IMR-90 (cell line): Measurements from ENCODE around the gene OSTF1. TPM values are rescaled to one million over a fixed set of nuclear protein-coding genes. Genes with fewer than 3 reads are reported as not detected.

ENCODE experiments used
- ATAC-seq: fragments of 200-7000 bp; cut with Tn5 transposase; 2 replicates; pipeline ENCODE4 v1.9.1; 2020; ENCODE audit warnings: low read depth, mild to moderate bottlenecking, moderate library complexity
- BruUV-seq: library from RNA; stranded (reverse); fragments of 400-500 nt; replicated peaks from 2 replicates; lab custom pipeline; 2021; lab: Mats Ljungman, UMichigan
- CTCF ChIA-PET: fragments of 300-600 bp; formaldehyde crosslinking; extraction: SDS; loops from one replicate; lab custom pipeline; 2021; ENCODE audit warnings: antibody characterized with exemption; lab: Yijun Ruan, JAX
- POLR2A ChIA-PET: fragments of 300-600 bp; sonication (Branson Sonifier 250); formaldehyde crosslinking; loops from one replicate; lab custom pipeline; 2022; ENCODE audit warnings: antibody characterized with exemption; ENCODE audit not compliant: unreplicated experiment; lab: Charles Lee
- DNase-seq: peaks from one replicate; pipeline ENCODE4 v3.0.0; 2013
- H2AFZ ChIP-seq: replicated peaks from 2 replicates; pipeline ENCODE3; 2013; ENCODE audit warnings: low read length, mild to moderate bottlenecking; ENCODE audit not compliant: poor library complexity
- H2AK5ac ChIP-seq: 2 replicates; pipeline ENCODE4 v1.6.1; 2013; ENCODE audit warnings: low read depth, low read length, inconsistent platforms
- H2AK9ac ChIP-seq: replicated peaks from 2 replicates; pipeline ENCODE3; 2013; ENCODE audit warnings: mild to moderate bottlenecking, low read depth, low read length, moderate library complexity; ENCODE audit not compliant: poor library complexity
- H2BK120ac ChIP-seq: 2 replicates; pipeline ENCODE4 v1.6.1; 2013; ENCODE audit warnings: low read depth, low read length, inconsistent platforms
- H2BK15ac ChIP-seq: 3 replicates; pipeline ENCODE4 v1.6.1; 2013; ENCODE audit warnings: low read depth, low read length, inconsistent platforms
- H2BK20ac ChIP-seq: 2 replicates; pipeline ENCODE4 v1.6.1; 2013; ENCODE audit warnings: low read depth, mild to moderate bottlenecking, inconsistent platforms, low read length, moderate library complexity
- H2BK5ac ChIP-seq: 2 replicates; pipeline ENCODE4 v1.6.1; 2013; ENCODE audit warnings: mild to moderate bottlenecking, low read depth, low read length, inconsistent platforms; ENCODE audit not compliant: poor library complexity, severe bottlenecking
- H3K14ac ChIP-seq: replicated peaks from 2 replicates; pipeline ENCODE4 v1.6.1; 2013; ENCODE audit warnings: low read depth, low read length, inconsistent platforms
- H3K18ac ChIP-seq: 2 replicates; pipeline ENCODE4 v1.6.1; 2013; ENCODE audit warnings: low read depth, low read length, control low read depth
- H3K23ac ChIP-seq: 2 replicates; pipeline ENCODE4 v1.6.1; 2013; ENCODE audit warnings: low read depth, low read length, inconsistent platforms
- H3K27ac ChIP-seq: 2 replicates; pipeline ENCODE4 v1.5.1; 2013; ENCODE audit warnings: mild to moderate bottlenecking, control low read depth, low read length; ENCODE audit not compliant: insufficient read depth
- H3K27me3 ChIP-seq: 2 replicates; pipeline ENCODE4 v1.6.1; 2013; ENCODE audit warnings: low read length; ENCODE audit not compliant: control insufficient read depth, insufficient read depth
- H3K36me3 ChIP-seq: 2 replicates; pipeline ENCODE4 v1.6.1; 2013; ENCODE audit warnings: low read length, mixed read lengths; ENCODE audit not compliant: control insufficient read depth, insufficient read depth
- H3K4ac ChIP-seq: 2 replicates; pipeline ENCODE4 v1.6.1; 2013; ENCODE audit warnings: low read depth, low read length, inconsistent platforms
- H3K4me1 ChIP-seq: 2 replicates; pipeline ENCODE4 v1.6.1; 2013; ENCODE audit warnings: low read length, mixed read lengths; ENCODE audit not compliant: control insufficient read depth, insufficient read depth
- H3K4me2 ChIP-seq: 2 replicates; pipeline ENCODE4 v1.6.1; 2013; ENCODE audit warnings: low read depth, mild to moderate bottlenecking, control low read depth, low read length, moderate library complexity
- H3K4me3 ChIP-seq: 2 replicates; pipeline ENCODE4 v1.5.1; 2013; ENCODE audit warnings: low read depth, mild to moderate bottlenecking, control low read depth, low read length, moderate library complexity; ENCODE audit not compliant: insufficient read depth
- H3K56ac ChIP-seq: 2 replicates; pipeline ENCODE4 v1.6.1; 2013; ENCODE audit warnings: low read length, inconsistent platforms; ENCODE audit not compliant: insufficient read depth; ENCODE audit errors: extremely low read depth
- H3K79me1 ChIP-seq, 2 experiments: 2 replicates each; pipeline ENCODE4 v1.6.1; 2013; ENCODE audit warnings: low read length in 2 of 2, inconsistent platforms in 1 of 2, low read depth in 1 of 2
- H3K9ac ChIP-seq: 2 replicates; pipeline ENCODE4 v1.6.1; 2013; ENCODE audit warnings: low read depth, low read length, control low read depth
- H3K9me1 ChIP-seq: 2 replicates; pipeline ENCODE4 v1.6.1; 2013; ENCODE audit warnings: low read length, inconsistent platforms; ENCODE audit not compliant: insufficient read depth
- H3K9me3 ChIP-seq: 2 replicates; pipeline ENCODE4 v1.6.1; 2013; ENCODE audit warnings: low read length; ENCODE audit not compliant: control insufficient read depth, insufficient read depth
- H4K20me1 ChIP-seq: 2 replicates; pipeline ENCODE4 v1.6.1; 2013; ENCODE audit warnings: low read length, inconsistent platforms; ENCODE audit not compliant: insufficient read depth
- H4K5ac ChIP-seq: 2 replicates; pipeline ENCODE4 v1.6.1; 2013; ENCODE audit warnings: mild to moderate bottlenecking, low read depth, low read length, control low read depth
- H4K8ac ChIP-seq, 2 experiments: 2 replicates each; pipeline ENCODE4 v1.6.1; 2013; ENCODE audit warnings: low read depth in 2 of 2, low read length in 2 of 2, control low read depth in 1 of 2, inconsistent platforms in 1 of 2
- H4K91ac ChIP-seq: 2 replicates; pipeline ENCODE4 v1.6.1; 2013; ENCODE audit warnings: low read depth, low read length, inconsistent platforms; ENCODE audit not compliant: insufficient read depth
- CHD1 ChIP-seq: IDR thresholded peaks from 2 replicates; pipeline ENCODE4 v1.6.1; 2012; ENCODE audit warnings: low read depth, low read length, improper control_type of control experiment
- FOS ChIP-seq: fragments of 150-350 bp; IDR thresholded peaks from 2 replicates; pipeline ENCODE4 v1.6.1; 2016; ENCODE audit warnings: low read depth, low read length
- MAFK ChIP-seq: IDR thresholded peaks from 2 replicates; pipeline ENCODE4 v1.6.1; 2012; ENCODE audit warnings: low read depth, low read length, improper control_type of control experiment
- MAZ ChIP-seq: IDR thresholded peaks from 2 replicates; pipeline ENCODE4 v1.6.1; 2012; ENCODE audit warnings: low read depth, mild to moderate bottlenecking, low read length, improper control_type of control experiment, moderate library complexity, borderline replicate concordance
- RAD21 ChIP-seq: IDR thresholded peaks from 2 replicates; pipeline ENCODE4 v1.6.1; 2012; ENCODE audit warnings: low read length, improper control_type of control experiment
- RFX5 ChIP-seq: IDR thresholded peaks from 2 replicates; pipeline ENCODE4 v1.8.0; 2012; ENCODE audit warnings: low read depth, mild to moderate bottlenecking, low read length, moderate library complexity
- SMC3 ChIP-seq: fragments of 150-350 bp; IDR thresholded peaks from 2 replicates; pipeline ENCODE4 v1.6.1; 2016; ENCODE audit warnings: low read depth, mild to moderate bottlenecking, antibody characterized with exemption, low read length, moderate library complexity
- WGBS, 2 experiments: methylation state at CpG; one replicate each; pipeline versions ENCODE4 v1.1.5 to v1.1.7; 2013; ENCODE audit warnings: missing lambda C conversion rate in 2 of 2; ENCODE audit not compliant: insufficient read length in 1 of 2; ENCODE audit errors: extremely low coverage in 2 of 2; 5-methylcytosine and 5-hydroxymethylcytosine counted together
- dilution Hi-C: fragments of 300-500 bp; cut with HindIII; formaldehyde crosslinking; loops from one replicate; pipeline ENCODE4 v1.14.3; 2018; ENCODE audit warnings: low sequenced_read_pairs; ENCODE audit not compliant: unreplicated experiment
- in situ Hi-C: fragments of 300-500 bp; cut with MboI; formaldehyde crosslinking; loops from 3 replicates; pipeline ENCODE4 v1.14.3; 2019; ENCODE audit warnings: low sequenced_read_pairs, inconsistent platforms, mixed read lengths
- intact Hi-C: fragments of 100-400 bp; cut with micrococcal nuclease; formaldehyde crosslinking; loops from 2 replicates; pipeline ENCODE4 v1.10.0; 2022
- polyA plus RNA-seq, 3 experiments: library from polyadenylated mRNA; depleted of rRNA; stranded (reverse); fragments of >200 nt; gene quantifications; 2 replicates each; pipeline ENCODE4 v1.2.3, GENCODE V29; 2012; ENCODE audit warnings: low replicate concordance in 1 of 3
- total RNA-seq: library from RNA; depleted of rRNA; stranded (reverse); fragments of >200 nt; gene quantifications from 2 replicates; pipeline ENCODE4 v1.2.3, GENCODE V29; 2012
- TF ChIP-seq, protein P1 (sequence below): conservative IDR thresholded peaks from 2 replicates; pipeline ENCODE4 v1.5.1; 2012; ENCODE audit warnings: mild to moderate bottlenecking, low read depth, low read length, improper control_type of control experiment

The OSTF1 gene
- total and polyA plus RNA-seq, 2 of the 4 experiments (the other 2 are of a cell fraction), result 17.1 to 41.6 TPM

DNA sequence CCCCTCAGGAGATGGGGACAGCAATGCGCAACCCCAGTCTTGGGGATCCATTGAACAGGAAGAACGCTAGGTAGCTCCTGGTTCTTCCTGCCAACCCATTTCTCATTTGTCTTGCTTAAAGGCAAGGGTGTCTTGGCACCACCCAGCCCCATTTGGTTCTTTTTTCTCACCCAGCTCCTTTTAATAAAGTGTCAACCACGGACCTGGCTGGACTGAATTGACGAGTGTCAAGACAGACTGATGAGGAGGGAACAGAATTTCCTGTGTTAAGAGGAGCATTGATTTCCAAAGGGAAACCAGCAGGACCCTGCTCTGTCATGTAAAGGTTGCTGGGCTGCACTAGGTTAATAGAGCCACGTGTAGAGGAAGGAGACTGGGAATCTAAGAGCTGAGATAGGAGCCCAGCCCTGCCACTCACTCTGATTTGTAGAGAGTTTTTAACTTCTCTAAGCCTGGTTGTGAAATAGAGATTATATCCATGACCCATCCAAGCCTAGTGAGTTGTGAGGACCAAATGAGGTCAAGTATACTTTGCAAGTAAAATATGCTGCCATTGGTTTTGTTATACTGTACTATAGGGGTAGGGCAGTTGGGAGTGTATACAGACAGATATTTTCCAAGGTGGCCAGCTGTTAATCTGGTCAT lies 33.7 kb downstream of the OSTF1 start:
- H4K20me1 ChIP-seq, result no peaks in the 10 kb centered on the region
- H3K27me3 ChIP-seq, result no peaks in the 10 kb centered on the region
- no peak overlapping the region for H2BK120ac ChIP-seq
- H2AK5ac ChIP-seq, result no peak overlapping the region
- peaks cover 15 to 24% of the 10 kb centered on the region in 2 experiments; a peak in 3 of 4 replicates for H3K79me1 ChIP-seq
- no peak overlapping the region for H3K4me2 ChIP-seq
- H3K23ac ChIP-seq, result no peak overlapping the region
- ChIA-PET CTCF (interaction anchor here (0.8 to 1.0 kb wide), 2 partner anchors 14 to 24 kb away, joined by 3 to 7 read pairs; no protein-coding TSS in a partner anchor), POLR2A (no interaction called here)
- H3K36me3 ChIP-seq, result peaks cover 4% of the 10 kb centered on the region
- no peak overlapping the region for H3K4me3 ChIP-seq
- dilution Hi-C loops (no loop called here), in situ Hi-C loops (no loop called here), intact Hi-C loops (no loop called here)
- no peak overlapping the region for H3K14ac ChIP-seq
- no peak overlapping the region for H4K91ac ChIP-seq
- no peak overlapping the region for H3K4ac ChIP-seq
- BruUV-seq, result no TSS peak
- H4K5ac ChIP-seq, result no peak overlapping the region
- no peak overlapping the region for H4K8ac ChIP-seq
- no peaks in the 10 kb centered on the region for H3K4me1 ChIP-seq
- H3K27ac ChIP-seq, result no peak overlapping the region
- ATAC-seq (no peak), DNase-seq (no peak)
- H3K9me3 ChIP-seq, result no peaks in the 10 kb centered on the region
- H3K9ac ChIP-seq, result no peak overlapping the region
- no peak overlapping the region for H3K56ac ChIP-seq
- TF ChIP-seq MAFK (no peak), FOS (no peak), MAZ (no peak), CHD1 (no peak), SMC3 (no peak), RFX5 (no peak), RAD21 (no peak)
- TF ChIP-seq, protein P1, sequence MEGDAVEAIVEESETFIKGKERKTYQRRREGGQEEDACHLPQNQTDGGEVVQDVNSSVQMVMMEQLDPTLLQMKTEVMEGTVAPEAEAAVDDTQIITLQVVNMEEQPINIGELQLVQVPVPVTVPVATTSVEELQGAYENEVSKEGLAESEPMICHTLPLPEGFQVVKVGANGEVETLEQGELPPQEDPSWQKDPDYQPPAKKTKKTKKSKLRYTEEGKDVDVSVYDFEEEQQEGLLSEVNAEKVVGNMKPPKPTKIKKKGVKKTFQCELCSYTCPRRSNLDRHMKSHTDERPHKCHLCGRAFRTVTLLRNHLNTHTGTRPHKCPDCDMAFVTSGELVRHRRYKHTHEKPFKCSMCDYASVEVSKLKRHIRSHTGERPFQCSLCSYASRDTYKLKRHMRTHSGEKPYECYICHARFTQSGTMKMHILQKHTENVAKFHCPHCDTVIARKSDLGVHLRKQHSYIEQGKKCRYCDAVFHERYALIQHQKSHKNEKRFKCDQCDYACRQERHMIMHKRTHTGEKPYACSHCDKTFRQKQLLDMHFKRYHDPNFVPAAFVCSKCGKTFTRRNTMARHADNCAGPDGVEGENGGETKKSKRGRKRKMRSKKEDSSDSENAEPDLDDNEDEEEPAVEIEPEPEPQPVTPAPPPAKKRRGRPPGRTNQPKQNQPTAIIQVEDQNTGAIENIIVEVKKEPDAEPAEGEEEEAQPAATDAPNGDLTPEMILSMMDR, result no peak
- H2BK5ac ChIP-seq, result no peak overlapping the region
- no peak overlapping the region for H3K18ac ChIP-seq
- peaks cover 3% of the 10 kb centered on the region; the same call in 1 of the 2 replicates for H3K9me1 ChIP-seq
- no peak overlapping the region for H2AFZ ChIP-seq
- 100% methylated on average over 2 of the region's 5 CpGs; no CpG with 5 or more reads in 1 of the 2 experiments for WGBS, 2 experiments
- H2BK15ac ChIP-seq, result no peak overlapping the region
- H2AK9ac ChIP-seq, result no peak overlapping the region
- H2BK20ac ChIP-seq, result no peak overlapping the region
